Esophagus muscularis mucosa (tissue), 3 donors: ENCODE results near the gene PRKAR1B.

Experiments used
- POLR2A ChIP-seq: fragments of 450-650 bp; IDR thresholded peaks from one replicate; pipeline ENCODE4 v1.6.1; 2017; ENCODE audit warnings: antibody characterized with exemption, moderate library complexity, mild to moderate bottlenecking, low read depth
- POLR2AphosphoS5 ChIP-seq, 2 donors: sonication (generic); formaldehyde crosslinking; IDR thresholded peaks; one replicate each; pipeline ENCODE4 v1.6.1; 2017; ENCODE audit warnings: antibody characterized with exemption in 2 of 2
- TF ChIP-seq, protein P1 (sequence below), 3 experiments: fragments of 200-600 bp in 2 of 3; fragments of 450-650 bp in 1 of 3; sonication (generic) in 2 of 3; IDR thresholded peaks; one replicate each; pipeline ENCODE4 v1.5.1; 2017 to 2019; ENCODE audit warnings: antibody characterized with exemption in 3 of 3, mild to moderate bottlenecking in 2 of 3, moderate library complexity in 1 of 3

DNA sequence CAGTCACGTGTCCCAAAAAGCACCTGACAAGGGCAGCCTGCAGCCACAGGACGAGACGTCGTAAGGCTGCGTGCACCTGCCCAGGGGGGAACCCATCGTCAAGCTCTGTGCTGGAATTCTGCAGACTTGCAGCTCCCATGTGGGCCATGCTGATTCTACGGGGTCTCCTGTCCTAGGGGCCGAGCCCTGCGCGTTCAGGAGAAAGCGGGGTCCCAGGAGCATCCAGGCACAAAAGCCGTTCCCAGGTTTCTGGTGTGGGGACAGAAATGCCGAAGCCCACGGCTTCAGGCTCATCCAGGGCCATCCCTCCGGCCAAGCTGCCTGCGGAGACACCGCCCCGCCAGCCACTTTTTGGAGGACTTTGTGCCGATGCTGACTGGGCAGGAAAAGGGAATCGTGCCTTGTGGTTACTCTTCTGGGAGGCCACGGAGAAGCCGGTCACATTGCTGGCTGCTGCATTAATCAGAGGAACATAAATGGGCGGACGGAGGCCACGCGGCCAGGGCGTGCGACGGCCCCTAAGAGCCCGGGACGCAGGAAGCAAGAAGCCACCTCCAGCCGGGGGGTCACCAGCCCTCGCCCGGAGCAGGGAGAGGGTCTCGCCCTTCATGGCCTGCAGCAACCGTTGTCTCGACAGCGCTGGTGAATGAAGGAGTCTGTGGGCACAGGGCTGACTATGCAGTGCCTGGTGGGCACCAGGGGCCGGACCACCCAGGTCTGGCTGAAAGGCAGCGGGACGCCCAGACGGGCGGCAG, 144.8 kb downstream of the PRKAR1B start:
- TF ChIP-seq POLR2A (no peak), POLR2AphosphoS5 (IDR thresholded peaks at IDR 0.05) (no peak)
- TF ChIP-seq, protein P1, sequence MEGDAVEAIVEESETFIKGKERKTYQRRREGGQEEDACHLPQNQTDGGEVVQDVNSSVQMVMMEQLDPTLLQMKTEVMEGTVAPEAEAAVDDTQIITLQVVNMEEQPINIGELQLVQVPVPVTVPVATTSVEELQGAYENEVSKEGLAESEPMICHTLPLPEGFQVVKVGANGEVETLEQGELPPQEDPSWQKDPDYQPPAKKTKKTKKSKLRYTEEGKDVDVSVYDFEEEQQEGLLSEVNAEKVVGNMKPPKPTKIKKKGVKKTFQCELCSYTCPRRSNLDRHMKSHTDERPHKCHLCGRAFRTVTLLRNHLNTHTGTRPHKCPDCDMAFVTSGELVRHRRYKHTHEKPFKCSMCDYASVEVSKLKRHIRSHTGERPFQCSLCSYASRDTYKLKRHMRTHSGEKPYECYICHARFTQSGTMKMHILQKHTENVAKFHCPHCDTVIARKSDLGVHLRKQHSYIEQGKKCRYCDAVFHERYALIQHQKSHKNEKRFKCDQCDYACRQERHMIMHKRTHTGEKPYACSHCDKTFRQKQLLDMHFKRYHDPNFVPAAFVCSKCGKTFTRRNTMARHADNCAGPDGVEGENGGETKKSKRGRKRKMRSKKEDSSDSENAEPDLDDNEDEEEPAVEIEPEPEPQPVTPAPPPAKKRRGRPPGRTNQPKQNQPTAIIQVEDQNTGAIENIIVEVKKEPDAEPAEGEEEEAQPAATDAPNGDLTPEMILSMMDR (IDR thresholded peaks at IDR 0.05) = no peak
